HCT116 (cell line): ENCODE results near the gene PTPRJ. TPM values are rescaled to one million over a fixed set of nuclear protein-coding genes. Genes with fewer than 3 reads are reported as not detected.

Experiments used
- ATAC-seq: fragments of 200-7000 bp; cut with Tn5 transposase; 2 replicates; pipeline ENCODE4 v1.9.1; 2020; ENCODE audit warnings: mild to moderate bottlenecking, moderate library complexity
- BruUV-seq: library from RNA; stranded (reverse); fragments of 400-500 nt; replicated peaks from 2 replicates; lab custom pipeline; 2021; lab: Mats Ljungman, UMichigan
- CTCF ChIA-PET: fragments of 300-600 bp; sonication (Branson Sonifier 250); formaldehyde crosslinking; loops from one replicate; lab custom pipeline; 2021; ENCODE audit warnings: antibody characterized with exemption; lab: Charles Lee
- POLR2A ChIA-PET: fragments of 300-600, 350-600 bp; sonication (Branson Sonifier 250); formaldehyde crosslinking; loops from one replicate; lab custom pipeline; 2021; ENCODE audit warnings: antibody characterized with exemption; lab: Charles Lee
- RAD21 ChIA-PET, 2 experiments: fragments of 300-600 bp; sonication (Branson Sonifier 250); formaldehyde crosslinking; loops; one replicate each; lab custom pipeline; 2023; ENCODE audit warnings: low total read pairs in 2 of 2; ENCODE audit not compliant: uncharacterized antibody in 2 of 2, unreplicated experiment in 2 of 2, low non-redundant PET in 1 of 2; lab: Charles Lee
- DNase-seq: peaks from one replicate; pipeline ENCODE4 v3.0.0-alpha.2; 2010; ENCODE audit warnings: low read depth, low spot score
- H2AFZ ChIP-seq: fragments of 200-600 bp; shearing (Covaris generic), sonication (generic); 2 replicates; pipeline ENCODE4 v1.6.1; 2017; ENCODE audit warnings: low read depth, mixed run types, mixed read lengths, antibody characterized with exemption, low read length; ENCODE audit not compliant: poor library complexity, severe bottlenecking
- H3K27ac ChIP-seq: 2 replicates; pipeline ENCODE4 v1.5.1; 2012; ENCODE audit warnings: low read depth, low read length
- H3K27me3 ChIP-seq: fragments of 200-600 bp; sonication (generic); 2 replicates; pipeline ENCODE4 v1.6.1; 2016; ENCODE audit warnings: mixed run types, low read length, mixed read lengths; ENCODE audit not compliant: insufficient read depth
- H3K36me3 ChIP-seq, 2 experiments: fragments of 200-500 bp in 1 of 2; fragments of 200-600 bp in 1 of 2; sonication (Bioruptor generic) in 1 of 2; sonication (generic) in 1 of 2; 2 replicates each; pipeline versions ENCODE4 v1.5.1 to v1.6.1; 2014 to 2016; ENCODE audit warnings: low read length in 2 of 2, inconsistent platforms in 1 of 2, mixed read lengths in 1 of 2, mixed run types in 1 of 2; ENCODE audit not compliant: insufficient read depth in 2 of 2, control insufficient read depth in 1 of 2
- H3K4me1 ChIP-seq, 2 experiments: fragments of 200-600 bp in 1 of 2; sonication (generic) in 1 of 2; 2 replicates each; pipeline versions ENCODE4 v1.5.1 to v1.6.1; 2012 to 2017; ENCODE audit warnings: low read length in 2 of 2, inconsistent platforms in 1 of 2, mild to moderate bottlenecking in 1 of 2, mixed read lengths in 1 of 2, mixed run types in 1 of 2, moderate library complexity in 1 of 2; ENCODE audit not compliant: insufficient read depth in 2 of 2, control insufficient read depth in 1 of 2
- H3K4me2 ChIP-seq: fragments of 200-600 bp; sonication (generic); 2 replicates; pipeline ENCODE4 v1.6.1; 2017; ENCODE audit warnings: mixed run types, low read length, mixed read lengths
- H3K4me3 ChIP-seq, 2 experiments: fragments of 200-600 bp in 1 of 2; sonication (generic) in 1 of 2; replicated peaks in 1 of 2; 2 replicates each; pipeline ENCODE4 v1.5.1; 2011 to 2016; ENCODE audit warnings: low read length in 2 of 2, control low read depth in 1 of 2, low read depth in 1 of 2, mild to moderate bottlenecking in 1 of 2, mixed read lengths in 1 of 2, mixed run types in 1 of 2
- H3K79me2 ChIP-seq: fragments of 200-600 bp; sonication (generic); 2 replicates; pipeline ENCODE4 v1.6.1; 2017; ENCODE audit warnings: mild to moderate bottlenecking, mixed run types, low read length, moderate library complexity, mixed read lengths; ENCODE audit not compliant: insufficient read depth
- H3K9ac ChIP-seq: fragments of 200-600 bp; sonication (generic); 2 replicates; pipeline ENCODE4 v1.6.1; 2016; ENCODE audit warnings: low read length, mixed read lengths
- H3K9me2 ChIP-seq: fragments of 200-600 bp; sonication (generic), shearing (Covaris generic); 2 replicates; pipeline ENCODE4 v1.6.1; 2017; ENCODE audit warnings: mixed run types, mild to moderate bottlenecking, moderate library complexity; ENCODE audit not compliant: insufficient read depth
- H3K9me3 ChIP-seq, 2 experiments: fragments of 200-500 bp in 1 of 2; fragments of 200-600 bp in 1 of 2; sonication (Bioruptor generic) in 1 of 2; sonication (generic) in 1 of 2; 2 replicates each; pipeline ENCODE4 v1.6.1; 2014 to 2017; ENCODE audit warnings: low read length in 2 of 2, mixed read lengths in 2 of 2, inconsistent platforms in 1 of 2, low read depth in 1 of 2, mild to moderate bottlenecking in 1 of 2, mixed run types in 1 of 2, moderate library complexity in 1 of 2; ENCODE audit not compliant: control insufficient read depth in 1 of 2, insufficient read depth in 1 of 2
- H4K20me1 ChIP-seq: fragments of 200-600 bp; sonication (generic), shearing (Covaris generic); 2 replicates; pipeline ENCODE4 v1.6.1; 2017; ENCODE audit warnings: mixed run types, mild to moderate bottlenecking, moderate library complexity; ENCODE audit not compliant: insufficient read depth
- ATF3 ChIP-seq: IDR thresholded peaks from 2 replicates; pipeline ENCODE4 v1.6.1; 2012
- EZH2phosphoT487 ChIP-seq: fragments of 200-600 bp; IDR thresholded peaks from 2 replicates; pipeline ENCODE4 v1.6.1; 2018; ENCODE audit warnings: antibody characterized with exemption, borderline replicate concordance
- FOSL1 ChIP-seq: IDR thresholded peaks from 2 replicates; pipeline ENCODE4 v1.6.1; 2012; ENCODE audit warnings: low read depth
- MAX ChIP-seq: IDR thresholded peaks from 2 replicates; pipeline ENCODE4 v1.6.1; 2012
- POLR2A ChIP-seq: IDR thresholded peaks from 2 replicates; pipeline ENCODE4 v1.7.0; 2011; ENCODE audit warnings: borderline replicate concordance; ENCODE audit not compliant: insufficient read depth, insufficient read length; ENCODE audit errors: extremely low read depth
- RAD21 ChIP-seq: IDR thresholded peaks from 2 replicates; pipeline ENCODE4 v1.6.1; 2012; ENCODE audit warnings: low read depth, mild to moderate bottlenecking
- SP1 ChIP-seq: IDR thresholded peaks from 2 replicates; pipeline ENCODE4 v1.6.1; 2012; ENCODE audit warnings: low read depth
- TCF7L2 ChIP-seq: IDR thresholded peaks from 2 replicates; pipeline ENCODE4 v1.7.0; 2011; ENCODE audit warnings: borderline replicate concordance, inconsistent platforms; ENCODE audit not compliant: insufficient read depth, insufficient read length; ENCODE audit errors: extremely low read depth
- YY1 ChIP-seq: IDR thresholded peaks from 2 replicates; pipeline ENCODE4 v1.6.1; 2011; ENCODE audit warnings: low read length, low read depth, moderate library complexity, mild to moderate bottlenecking; ENCODE audit not compliant: insufficient replicate concordance; ENCODE audit errors: extremely low read depth
- ZBTB33 ChIP-seq: IDR thresholded peaks from 2 replicates; pipeline ENCODE4 v1.6.1; 2011; ENCODE audit warnings: mild to moderate bottlenecking, low read length, moderate library complexity; ENCODE audit not compliant: insufficient replicate concordance; ENCODE audit errors: extremely low read depth
- intact Hi-C: fragments of 100-400 bp; cut with micrococcal nuclease; formaldehyde crosslinking; loops from 2 replicates; pipeline ENCODE4 v1.10.0; 2022
- total RNA-seq: library from RNA; stranded (reverse); gene quantifications from one replicate; pipeline ENCODE4 v1.2.1, GENCODE V29; 2021; ENCODE audit not compliant: unreplicated experiment
- TF ChIP-seq, protein P1 (sequence below), 3 experiments: fragments of 200-600 bp in 1 of 3; sonication (generic) in 1 of 3; IDR thresholded peaks in 2 of 3; conservative IDR thresholded peaks in 1 of 3; 2 replicates each; pipeline ENCODE4 v1.5.1; 2012 to 2017; ENCODE audit warnings: low read depth in 2 of 3, low read length in 2 of 3, antibody characterized with exemption in 1 of 3, borderline replicate concordance in 1 of 3, control low read depth in 1 of 3, mild to moderate bottlenecking in 1 of 3, mixed read lengths in 1 of 3, mixed run types in 1 of 3, moderate library complexity in 1 of 3; ENCODE audit not compliant: insufficient read depth in 1 of 3

Gene PTPRJ
- total RNA-seq, 1 experiment from 2014 or later: 19.1 TPM

- no peak for DNase-seq
- intact Hi-C loops: no loop called here
- Histone ChIP-seq H3K9ac (no peak overlapping the region), H3K9me2 (no peaks in the 10 kb centered on the region), H3K36me3 (no peaks in the 10 kb centered on the region), H3K27me3 (no peaks in the 10 kb centered on the region), H3K4me2 (no peak overlapping the region), H3K9me3 (no peaks in the 10 kb centered on the region), H4K20me1 (no peaks in the 10 kb centered on the region), H3K4me1 (no peaks in the 10 kb centered on the region), H2AFZ (no peak overlapping the region), H3K79me2 (no peaks in the 10 kb centered on the region), H3K27ac (no peak overlapping the region), H3K4me3 (no peak overlapping the region)
- BruUV-seq: no TSS peak
- ChIA-PET CTCF (no interaction called here), RAD21 (no interaction called here), POLR2A (no interaction called here)
- ATAC-seq: no peak
- no peak for TF ChIP-seq MAX
- no peak for TF ChIP-seq SP1
- no peak for TF ChIP-seq RAD21
Measured at GRCh38 chr11:48177661-48178060, 197.3 kb downstream of the PTPRJ start.

GRCh38 chr11:48180627-48181026 lies 200.3 kb downstream of the PTPRJ start:
- ChIA-PET CTCF (no interaction called here), RAD21 (no interaction called here), POLR2A (no interaction called here)
- DNase-seq (no peak), ATAC-seq (no peak)
- H3K9me2 ChIP-seq: no peaks in the 10 kb centered on the region
- H2AFZ ChIP-seq: no peak overlapping the region
- H4K20me1 ChIP-seq: no peaks in the 10 kb centered on the region
- no peak for TF ChIP-seq ATF3
- no peak for TF ChIP-seq RAD21
- TF ChIP-seq MAX: no peak
- TF ChIP-seq EZH2phosphoT487: no peak
- TF ChIP-seq TCF7L2: no peak
- TF ChIP-seq POLR2A: no peak
- no peak for TF ChIP-seq YY1
- no peak for TF ChIP-seq FOSL1
- no peak for TF ChIP-seq ZBTB33
- TF ChIP-seq, protein P1, sequence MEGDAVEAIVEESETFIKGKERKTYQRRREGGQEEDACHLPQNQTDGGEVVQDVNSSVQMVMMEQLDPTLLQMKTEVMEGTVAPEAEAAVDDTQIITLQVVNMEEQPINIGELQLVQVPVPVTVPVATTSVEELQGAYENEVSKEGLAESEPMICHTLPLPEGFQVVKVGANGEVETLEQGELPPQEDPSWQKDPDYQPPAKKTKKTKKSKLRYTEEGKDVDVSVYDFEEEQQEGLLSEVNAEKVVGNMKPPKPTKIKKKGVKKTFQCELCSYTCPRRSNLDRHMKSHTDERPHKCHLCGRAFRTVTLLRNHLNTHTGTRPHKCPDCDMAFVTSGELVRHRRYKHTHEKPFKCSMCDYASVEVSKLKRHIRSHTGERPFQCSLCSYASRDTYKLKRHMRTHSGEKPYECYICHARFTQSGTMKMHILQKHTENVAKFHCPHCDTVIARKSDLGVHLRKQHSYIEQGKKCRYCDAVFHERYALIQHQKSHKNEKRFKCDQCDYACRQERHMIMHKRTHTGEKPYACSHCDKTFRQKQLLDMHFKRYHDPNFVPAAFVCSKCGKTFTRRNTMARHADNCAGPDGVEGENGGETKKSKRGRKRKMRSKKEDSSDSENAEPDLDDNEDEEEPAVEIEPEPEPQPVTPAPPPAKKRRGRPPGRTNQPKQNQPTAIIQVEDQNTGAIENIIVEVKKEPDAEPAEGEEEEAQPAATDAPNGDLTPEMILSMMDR (IDR thresholded peaks at IDR 0.05 in 2 of 3, conservative IDR thresholded peaks at IDR 0.05 in 1 of 3; ENCODE audit: borderline replicate concordance in 1 of 3, insufficient read depth in 1 of 3, low read depth in 2 of 3, low read length in 2 of 3): no peak
- no peak overlapping the region for H3K9ac ChIP-seq
- no peaks in the 10 kb centered on the region for H3K4me1 ChIP-seq
- intact Hi-C loops: no loop called here
- no peak overlapping the region for H3K4me2 ChIP-seq
- no peaks in the 10 kb centered on the region for H3K27me3 ChIP-seq
- no peaks in the 10 kb centered on the region for H3K9me3 ChIP-seq
- no peak overlapping the region for H3K4me3 ChIP-seq
- H3K79me2 ChIP-seq: no peaks in the 10 kb centered on the region
- no TSS peak for BruUV-seq
- H3K36me3 ChIP-seq: no peaks in the 10 kb centered on the region
- H3K27ac ChIP-seq: no peak overlapping the region
